Measurements from ENCODE around the gene RNF14.

The RNF14 gene

DNA sequence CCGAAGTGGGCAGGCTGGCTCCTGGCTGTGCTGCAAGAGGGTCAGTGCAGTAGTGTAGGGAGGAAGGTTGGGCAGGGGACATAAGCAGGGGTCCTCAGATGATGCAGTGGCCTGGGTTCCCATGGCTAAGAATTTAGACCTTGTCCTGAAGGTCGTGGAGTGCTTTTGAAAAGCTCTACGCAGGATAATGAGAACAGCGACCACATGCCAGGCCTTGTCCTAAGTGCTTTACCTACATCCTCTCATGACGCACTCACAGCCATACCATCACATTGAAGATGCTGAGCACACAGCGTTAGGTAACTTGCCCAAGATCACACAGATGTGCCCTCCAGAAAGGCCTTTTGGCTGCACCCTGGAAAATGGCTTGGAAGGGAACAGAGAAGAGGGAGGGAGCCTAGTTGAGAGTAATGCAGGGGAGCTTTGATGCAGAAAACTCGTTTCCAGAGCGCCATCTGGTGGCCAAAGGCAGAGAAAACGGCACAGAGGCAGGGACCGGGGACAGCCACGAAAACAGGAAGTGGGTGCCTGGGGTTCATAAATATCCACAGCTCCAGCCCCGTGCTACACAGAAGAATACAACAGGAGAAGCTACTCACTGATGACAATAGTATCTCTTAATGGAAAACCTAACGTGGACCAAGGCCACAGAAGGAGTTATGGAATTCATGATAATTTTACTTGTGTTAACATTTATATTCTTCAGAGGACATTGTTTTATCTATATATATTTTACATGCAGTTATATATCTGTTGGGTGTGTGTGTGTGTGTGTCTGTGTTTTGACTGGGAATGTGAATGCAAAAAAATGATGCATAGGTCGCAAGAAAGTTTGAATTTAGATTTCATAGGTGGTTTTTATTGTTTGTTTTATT is 8.2 kb upstream of the RNF14 start:
- peak; percentile 97 for ATAC-seq
- TF ChIP-seq PPARA (CRISPR knock-in tag; IDR thresholded peaks at IDR 0.05; ENCODE audit: borderline replicate concordance), result no peak
- no peak for TF ChIP-seq GLIS3 (CRISPR knock-in tag; IDR thresholded peaks at IDR 0.05)

DNA sequence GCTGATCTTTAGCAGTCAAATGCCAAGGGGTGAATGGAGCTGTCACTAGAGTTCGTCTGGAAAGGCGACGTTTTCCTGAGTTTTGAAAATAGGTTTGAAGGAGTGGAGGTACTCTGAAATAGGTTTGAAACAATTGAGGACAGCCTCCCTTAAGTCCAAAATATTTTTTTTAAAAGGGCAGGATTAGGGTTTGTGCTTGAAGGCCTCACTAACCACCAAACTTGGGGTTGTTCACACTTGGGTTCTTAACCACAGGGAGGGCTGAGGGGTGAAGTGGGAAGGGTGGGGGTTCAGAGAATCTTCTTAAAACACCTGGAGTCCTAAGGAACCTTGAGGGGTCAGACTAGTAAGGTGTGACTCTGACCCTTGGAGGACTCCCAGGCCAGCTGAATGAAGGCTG is 7.4 kb upstream of the RNF14 start:
- no peak for ATAC-seq
- no peak for TF ChIP-seq TCF4 (CRISPR knock-in tag; IDR thresholded peaks at IDR 0.05; ENCODE audit: borderline replicate concordance)
- no peak for TF ChIP-seq ZFP3 (CRISPR knock-in tag; IDR thresholded peaks at IDR 0.05)
- no peak for TF ChIP-seq ISL1 (CRISPR knock-in tag; IDR thresholded peaks at IDR 0.05)
- TF ChIP-seq OSR1 (CRISPR knock-in tag; IDR thresholded peaks at IDR 0.05), result no peak
- no peak for TF ChIP-seq RARB (CRISPR knock-in tag; IDR thresholded peaks at IDR 0.05)
- TF ChIP-seq BACH2 (CRISPR knock-in tag; IDR thresholded peaks at IDR 0.05; ENCODE audit: borderline replicate concordance), result no peak
- TF ChIP-seq, protein P1, sequence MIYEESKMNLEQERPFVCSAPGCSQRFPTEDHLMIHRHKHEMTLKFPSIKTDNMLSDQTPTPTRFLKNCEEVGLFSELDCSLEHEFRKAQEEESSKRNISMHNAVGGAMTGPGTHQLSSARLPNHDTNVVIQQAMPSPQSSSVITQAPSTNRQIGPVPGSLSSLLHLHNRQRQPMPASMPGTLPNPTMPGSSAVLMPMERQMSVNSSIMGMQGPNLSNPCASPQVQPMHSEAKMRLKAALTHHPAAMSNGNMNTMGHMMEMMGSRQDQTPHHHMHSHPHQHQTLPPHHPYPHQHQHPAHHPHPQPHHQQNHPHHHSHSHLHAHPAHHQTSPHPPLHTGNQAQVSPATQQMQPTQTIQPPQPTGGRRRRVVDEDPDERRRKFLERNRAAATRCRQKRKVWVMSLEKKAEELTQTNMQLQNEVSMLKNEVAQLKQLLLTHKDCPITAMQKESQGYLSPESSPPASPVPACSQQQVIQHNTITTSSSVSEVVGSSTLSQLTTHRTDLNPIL (CRISPR knock-in tag; IDR thresholded peaks at IDR 0.05; ENCODE audit: low read depth), result no peak
- TF ChIP-seq GLIS3 (CRISPR knock-in tag; IDR thresholded peaks at IDR 0.05), result no peak
- TF ChIP-seq, protein P2, sequence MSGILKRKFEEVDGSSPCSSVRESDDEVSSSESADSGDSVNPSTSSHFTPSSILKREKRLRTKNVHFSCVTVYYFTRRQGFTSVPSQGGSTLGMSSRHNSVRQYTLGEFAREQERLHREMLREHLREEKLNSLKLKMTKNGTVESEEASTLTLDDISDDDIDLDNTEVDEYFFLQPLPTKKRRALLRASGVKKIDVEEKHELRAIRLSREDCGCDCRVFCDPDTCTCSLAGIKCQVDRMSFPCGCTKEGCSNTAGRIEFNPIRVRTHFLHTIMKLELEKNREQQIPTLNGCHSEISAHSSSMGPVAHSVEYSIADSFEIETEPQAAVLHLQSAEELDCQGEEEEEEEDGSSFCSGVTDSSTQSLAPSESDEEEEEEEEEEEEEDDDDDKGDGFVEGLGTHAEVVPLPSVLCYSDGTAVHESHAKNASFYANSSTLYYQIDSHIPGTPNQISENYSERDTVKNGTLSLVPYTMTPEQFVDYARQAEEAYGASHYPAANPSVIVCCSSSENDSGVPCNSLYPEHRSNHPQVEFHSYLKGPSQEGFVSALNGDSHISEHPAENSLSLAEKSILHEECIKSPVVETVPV (CRISPR knock-in tag; IDR thresholded peaks at IDR 0.05), result no peak
- TF ChIP-seq ZC3H10 (CRISPR knock-in tag; IDR thresholded peaks at IDR 0.05), result no peak
- TF ChIP-seq, protein P3, sequence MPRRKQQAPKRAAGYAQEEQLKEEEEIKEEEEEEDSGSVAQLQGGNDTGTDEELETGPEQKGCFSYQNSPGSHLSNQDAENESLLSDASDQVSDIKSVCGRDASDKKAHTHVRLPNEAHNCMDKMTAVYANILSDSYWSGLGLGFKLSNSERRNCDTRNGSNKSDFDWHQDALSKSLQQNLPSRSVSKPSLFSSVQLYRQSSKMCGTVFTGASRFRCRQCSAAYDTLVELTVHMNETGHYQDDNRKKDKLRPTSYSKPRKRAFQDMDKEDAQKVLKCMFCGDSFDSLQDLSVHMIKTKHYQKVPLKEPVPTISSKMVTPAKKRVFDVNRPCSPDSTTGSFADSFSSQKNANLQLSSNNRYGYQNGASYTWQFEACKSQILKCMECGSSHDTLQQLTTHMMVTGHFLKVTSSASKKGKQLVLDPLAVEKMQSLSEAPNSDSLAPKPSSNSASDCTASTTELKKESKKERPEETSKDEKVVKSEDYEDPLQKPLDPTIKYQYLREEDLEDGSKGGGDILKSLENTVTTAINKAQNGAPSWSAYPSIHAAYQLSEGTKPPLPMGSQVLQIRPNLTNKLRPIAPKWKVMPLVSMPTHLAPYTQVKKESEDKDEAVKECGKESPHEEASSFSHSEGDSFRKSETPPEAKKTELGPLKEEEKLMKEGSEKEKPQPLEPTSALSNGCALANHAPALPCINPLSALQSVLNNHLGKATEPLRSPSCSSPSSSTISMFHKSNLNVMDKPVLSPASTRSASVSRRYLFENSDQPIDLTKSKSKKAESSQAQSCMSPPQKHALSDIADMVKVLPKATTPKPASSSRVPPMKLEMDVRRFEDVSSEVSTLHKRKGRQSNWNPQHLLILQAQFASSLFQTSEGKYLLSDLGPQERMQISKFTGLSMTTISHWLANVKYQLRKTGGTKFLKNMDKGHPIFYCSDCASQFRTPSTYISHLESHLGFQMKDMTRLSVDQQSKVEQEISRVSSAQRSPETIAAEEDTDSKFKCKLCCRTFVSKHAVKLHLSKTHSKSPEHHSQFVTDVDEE (CRISPR knock-in tag; IDR thresholded peaks at IDR 0.05), result no peak
- no peak for TF ChIP-seq ZNF8 (CRISPR knock-in tag; IDR thresholded peaks at IDR 0.05)
- TF ChIP-seq, protein P4, sequence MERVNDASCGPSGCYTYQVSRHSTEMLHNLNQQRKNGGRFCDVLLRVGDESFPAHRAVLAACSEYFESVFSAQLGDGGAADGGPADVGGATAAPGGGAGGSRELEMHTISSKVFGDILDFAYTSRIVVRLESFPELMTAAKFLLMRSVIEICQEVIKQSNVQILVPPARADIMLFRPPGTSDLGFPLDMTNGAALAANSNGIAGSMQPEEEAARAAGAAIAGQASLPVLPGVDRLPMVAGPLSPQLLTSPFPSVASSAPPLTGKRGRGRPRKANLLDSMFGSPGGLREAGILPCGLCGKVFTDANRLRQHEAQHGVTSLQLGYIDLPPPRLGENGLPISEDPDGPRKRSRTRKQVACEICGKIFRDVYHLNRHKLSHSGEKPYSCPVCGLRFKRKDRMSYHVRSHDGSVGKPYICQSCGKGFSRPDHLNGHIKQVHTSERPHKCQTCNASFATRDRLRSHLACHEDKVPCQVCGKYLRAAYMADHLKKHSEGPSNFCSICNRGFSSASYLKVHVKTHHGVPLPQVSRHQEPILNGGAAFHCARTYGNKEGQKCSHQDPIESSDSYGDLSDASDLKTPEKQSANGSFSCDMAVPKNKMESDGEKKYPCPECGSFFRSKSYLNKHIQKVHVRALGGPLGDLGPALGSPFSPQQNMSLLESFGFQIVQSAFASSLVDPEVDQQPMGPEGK (CRISPR knock-in tag; IDR thresholded peaks at IDR 0.05; ENCODE audit: borderline replicate concordance), result no peak
- TF ChIP-seq, protein P5, sequence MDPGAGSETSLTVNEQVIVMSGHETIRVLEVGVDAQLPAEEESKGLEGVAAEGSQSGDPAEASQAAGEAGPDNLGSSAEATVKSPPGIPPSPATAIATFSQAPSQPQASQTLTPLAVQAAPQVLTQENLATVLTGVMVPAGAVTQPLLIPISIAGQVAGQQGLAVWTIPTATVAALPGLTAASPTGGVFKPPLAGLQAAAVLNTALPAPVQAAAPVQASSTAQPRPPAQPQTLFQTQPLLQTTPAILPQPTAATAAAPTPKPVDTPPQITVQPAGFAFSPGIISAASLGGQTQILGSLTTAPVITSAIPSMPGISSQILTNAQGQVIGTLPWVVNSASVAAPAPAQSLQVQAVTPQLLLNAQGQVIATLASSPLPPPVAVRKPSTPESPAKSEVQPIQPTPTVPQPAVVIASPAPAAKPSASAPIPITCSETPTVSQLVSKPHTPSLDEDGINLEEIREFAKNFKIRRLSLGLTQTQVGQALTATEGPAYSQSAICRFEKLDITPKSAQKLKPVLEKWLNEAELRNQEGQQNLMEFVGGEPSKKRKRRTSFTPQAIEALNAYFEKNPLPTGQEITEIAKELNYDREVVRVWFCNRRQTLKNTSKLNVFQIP (CRISPR knock-in tag; IDR thresholded peaks at IDR 0.05; ENCODE audit: borderline replicate concordance, low read depth), result no peak
- no peak for TF ChIP-seq ZNF70 (CRISPR knock-in tag; IDR thresholded peaks at IDR 0.05)
- TF ChIP-seq PPARA (CRISPR knock-in tag; IDR thresholded peaks at IDR 0.05; ENCODE audit: borderline replicate concordance), result no peak
- no peak for TF ChIP-seq ARNTL (CRISPR knock-in tag; IDR thresholded peaks at IDR 0.05; ENCODE audit: borderline replicate concordance, low read depth)
- TF ChIP-seq ESRRG (CRISPR knock-in tag; IDR thresholded peaks at IDR 0.05), result no peak

DNA sequence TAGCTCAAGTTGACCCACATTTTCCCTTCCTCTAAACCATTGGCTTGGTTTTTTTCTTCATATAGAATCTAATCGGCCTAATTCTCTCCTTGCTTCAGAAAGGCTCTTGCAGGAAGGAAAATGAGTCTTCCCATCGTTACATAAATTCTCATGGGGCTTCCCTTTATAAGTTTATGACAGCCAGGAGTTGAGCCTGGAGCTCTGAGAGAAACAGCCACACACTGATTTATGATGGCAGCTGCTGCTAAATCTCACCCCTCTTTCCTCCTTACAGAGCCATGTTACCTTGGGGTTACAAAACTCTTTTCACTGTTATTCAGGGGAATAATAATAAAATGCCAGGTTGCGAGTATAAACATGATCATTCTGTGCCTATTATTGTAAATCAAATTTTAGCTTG is 5.2 kb upstream of the RNF14 start:
- no peak for TF ChIP-seq TOX (CRISPR knock-in tag; IDR thresholded peaks at IDR 0.05; ENCODE audit: borderline replicate concordance)
- no peak for TF ChIP-seq ZFP30 (CRISPR knock-in tag; IDR thresholded peaks at IDR 0.05)
- no peak for TF ChIP-seq BACH2 (CRISPR knock-in tag; IDR thresholded peaks at IDR 0.05; ENCODE audit: borderline replicate concordance)
- TF ChIP-seq ARNTL (CRISPR knock-in tag; IDR thresholded peaks at IDR 0.05; ENCODE audit: borderline replicate concordance, low read depth), result no peak
- no peak for TF ChIP-seq ISL1 (CRISPR knock-in tag; IDR thresholded peaks at IDR 0.05)
- TF ChIP-seq, protein P3 (CRISPR knock-in tag; IDR thresholded peaks at IDR 0.05), result no peak
- TF ChIP-seq CSDC2 (CRISPR knock-in tag; IDR thresholded peaks at IDR 0.05), result no peak
- TF ChIP-seq ZNF8 (CRISPR knock-in tag; IDR thresholded peaks at IDR 0.05), result no peak
- no peak for ATAC-seq
